HG03460 (cell line): ENCODE results near the gene GNGT2.

Experiments used
- ATAC-seq: cut with Tn5 transposase; IDR thresholded peaks from one replicate; pipeline ENCODE4 v1.9.1; 2021; ENCODE audit not compliant: unreplicated experiment

GNGT2 gene

GRCh38 chr17:49210158-49211029 lies at the start of gene GNGT2, which contains the start of gene ABI3:
Gene GNGT2, minus strand, starts transcription at chr17:49210574. Its CDS starts 3,152 bp downstream, at chr17:49207422.
Gene ABI3, plus strand, starts transcription at chr17:49210707. Its CDS starts 18 bp downstream, at chr17:49210725.
- ATAC-seq: peak; percentile 78

DNA sequence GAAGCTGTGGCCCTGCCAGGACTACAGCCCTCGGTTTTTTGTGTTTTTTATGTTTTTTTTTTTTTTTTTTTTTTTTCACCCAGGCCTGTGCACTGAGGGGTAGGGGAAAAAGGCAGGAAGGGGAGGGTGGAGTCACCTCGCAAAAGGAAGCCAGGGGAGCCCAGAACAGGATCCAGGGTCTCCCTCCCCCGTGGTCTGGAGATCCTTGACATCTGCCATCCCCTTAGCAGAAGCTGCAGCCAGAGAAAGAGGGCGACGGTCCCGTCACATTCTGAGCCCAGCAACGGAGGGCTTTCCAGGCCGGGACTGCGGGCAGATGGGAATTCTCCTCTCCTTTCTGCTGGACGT lies 49.3 kb upstream of the GNGT2 start:
- ATAC-seq: no peak

DNA sequence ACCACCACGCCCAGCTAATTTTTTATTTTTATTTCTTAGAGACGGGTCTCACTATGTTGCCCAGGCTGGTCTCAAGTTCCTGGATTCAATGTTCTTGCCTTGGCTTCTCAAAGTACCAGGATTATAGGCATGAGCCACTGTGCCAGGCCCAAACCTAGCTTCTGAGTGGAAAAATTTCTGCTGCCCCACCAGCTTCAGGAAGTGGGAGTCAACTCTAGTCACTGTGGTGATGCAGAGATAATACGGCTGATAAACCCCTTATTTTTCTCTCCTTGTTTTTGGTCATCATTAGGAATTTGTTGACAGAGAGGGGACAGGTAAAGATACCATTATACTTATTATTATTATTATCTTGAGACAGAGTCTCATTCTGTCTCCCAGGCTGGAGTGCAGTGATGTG lies 48.0 kb upstream of the GNGT2 start:
- no peak for ATAC-seq

DNA sequence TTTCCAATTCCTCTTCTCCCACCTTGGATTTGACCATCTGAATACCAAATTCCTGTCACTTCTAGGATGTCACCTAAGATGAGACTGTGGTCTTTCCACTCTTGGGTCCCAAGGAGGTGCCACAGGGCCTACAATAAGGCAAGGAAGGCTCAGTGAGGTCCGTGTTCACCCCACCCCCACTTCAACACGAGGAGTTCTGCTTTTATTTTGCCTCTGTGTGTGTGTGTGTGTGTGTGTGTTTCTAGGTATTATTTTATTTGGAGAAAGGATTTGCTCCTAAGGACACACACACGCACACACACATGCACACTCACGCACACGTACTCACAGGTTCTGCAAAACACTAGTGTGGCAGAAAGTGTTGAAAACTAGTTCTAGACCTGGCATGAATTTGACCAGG lies 44.8 kb upstream of the GNGT2 start:
- no peak for ATAC-seq

DNA sequence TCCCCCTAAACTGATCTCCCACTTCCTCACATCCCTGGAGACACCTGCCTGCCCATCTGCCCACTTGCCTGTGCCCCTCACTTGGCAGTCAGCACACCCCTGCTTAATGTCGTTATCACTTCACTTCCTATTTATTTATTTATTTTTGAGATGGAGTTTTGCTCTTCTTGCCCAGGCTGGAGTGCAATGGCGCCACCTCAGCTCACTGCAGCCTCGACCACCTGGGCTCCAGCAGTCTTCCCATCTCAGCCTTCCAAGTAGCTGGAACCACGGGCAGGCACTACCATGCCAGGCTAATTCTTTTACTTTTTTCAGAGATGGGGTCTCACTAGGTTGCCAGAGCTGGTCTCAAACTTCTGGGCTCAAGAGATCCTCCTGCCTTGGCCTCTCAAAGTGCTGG lies 43.7 kb upstream of the GNGT2 start:
- ATAC-seq: no peak

GRCh38 chr17:49252148-49252695 lies 41.8 kb upstream of the GNGT2 start:
- ATAC-seq: no peak

DNA sequence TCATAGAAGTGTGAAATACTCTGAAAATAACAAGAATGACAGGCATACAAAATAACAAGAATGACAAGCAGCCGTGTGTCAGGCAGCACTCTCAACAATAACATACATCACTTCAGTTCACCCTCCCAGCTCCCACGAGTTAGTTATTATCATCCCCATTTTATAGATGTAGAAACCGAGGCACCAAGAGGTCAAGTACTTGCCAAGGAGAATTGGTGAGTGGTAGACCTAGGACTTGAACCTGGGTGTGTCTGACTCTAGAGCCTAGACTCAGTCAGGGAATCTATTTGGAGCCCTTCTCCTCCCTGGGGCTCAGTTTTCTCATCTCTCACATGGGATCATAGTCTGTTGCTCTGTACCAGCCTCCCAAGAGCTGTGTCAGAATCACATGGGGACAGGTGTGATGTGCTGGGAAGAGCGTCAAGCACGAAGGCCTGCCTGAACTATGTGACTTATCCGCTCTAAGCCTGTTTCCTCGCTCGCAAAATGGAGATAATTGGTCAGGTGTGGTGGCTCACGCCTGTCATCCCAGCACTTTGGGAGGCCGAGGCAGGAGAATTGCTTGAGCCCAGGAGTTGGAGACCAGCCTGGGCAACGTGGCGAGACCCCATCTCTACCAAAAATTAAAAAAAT lies 39.6 kb upstream of the GNGT2 start:
- no peak for ATAC-seq

DNA sequence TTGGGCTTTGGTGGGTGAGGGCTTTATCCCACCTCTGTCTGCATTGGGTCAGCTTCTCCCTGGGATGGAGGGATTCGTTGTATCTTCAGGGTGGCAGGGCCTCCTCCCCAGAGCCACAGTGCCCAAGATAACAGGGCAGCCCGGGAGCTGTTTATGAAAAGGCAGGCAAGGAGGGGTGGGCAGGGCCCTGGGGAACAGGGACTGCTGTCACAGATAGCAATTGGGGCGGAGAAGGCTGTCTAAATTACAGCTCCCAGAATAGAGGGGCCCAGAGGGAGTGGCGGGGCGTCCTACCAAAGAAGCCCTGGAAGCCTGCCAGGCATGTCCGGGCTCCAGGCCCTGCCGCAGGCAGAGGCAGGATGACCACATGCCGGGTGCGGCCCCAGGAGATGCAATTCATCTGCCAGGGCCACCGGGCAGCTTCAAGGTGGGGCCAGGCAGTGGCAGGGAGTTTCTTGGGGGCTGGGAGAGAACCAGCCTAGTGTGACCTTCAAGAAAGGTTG lies 39.0 kb upstream of the GNGT2 start:
- no peak for ATAC-seq

- ATAC-seq: no peak
Measured at GRCh38 chr17:49247944-49248343, 37.6 kb upstream of the GNGT2 start.

DNA sequence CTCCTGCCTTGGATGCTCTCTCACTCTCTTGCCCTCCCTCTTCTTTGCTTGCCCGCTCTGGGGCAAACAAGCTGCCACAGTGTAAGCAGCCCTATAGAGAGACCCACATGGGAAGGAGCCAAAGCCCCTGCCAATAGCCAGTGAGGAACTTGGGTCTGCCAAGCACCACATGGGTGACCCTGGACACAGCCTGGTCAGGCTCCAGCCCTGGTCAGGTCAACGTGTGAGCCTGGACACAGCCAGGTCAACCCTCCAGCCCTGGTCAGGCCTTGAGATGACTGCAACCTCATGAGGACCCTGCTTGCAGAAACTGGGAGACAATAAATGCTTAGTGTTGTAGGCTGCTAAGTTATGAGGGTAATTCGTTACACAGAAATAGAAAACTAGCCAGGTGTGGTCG lies 34.5 kb upstream of the GNGT2 start:
- ATAC-seq: no peak

DNA sequence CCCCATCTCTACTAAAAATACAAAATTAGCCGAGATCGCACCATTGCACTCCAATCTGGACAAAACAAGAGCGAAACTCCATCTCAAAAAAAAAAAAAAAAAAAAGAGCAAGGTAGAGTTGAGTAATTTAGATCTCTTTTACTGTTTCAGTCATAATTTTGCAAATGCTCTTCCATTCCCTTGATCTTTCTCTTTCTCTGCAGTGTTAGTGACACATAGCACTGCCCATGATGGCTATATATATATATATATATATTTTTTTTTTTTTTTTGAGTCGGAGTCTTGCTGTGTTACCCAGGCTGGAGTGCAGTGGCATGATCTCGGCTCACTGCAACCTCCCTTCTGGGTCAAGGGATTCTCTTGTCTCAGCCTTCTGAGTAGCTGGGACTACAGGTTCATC lies 32.4 kb upstream of the GNGT2 start:
- ATAC-seq: no peak

DNA sequence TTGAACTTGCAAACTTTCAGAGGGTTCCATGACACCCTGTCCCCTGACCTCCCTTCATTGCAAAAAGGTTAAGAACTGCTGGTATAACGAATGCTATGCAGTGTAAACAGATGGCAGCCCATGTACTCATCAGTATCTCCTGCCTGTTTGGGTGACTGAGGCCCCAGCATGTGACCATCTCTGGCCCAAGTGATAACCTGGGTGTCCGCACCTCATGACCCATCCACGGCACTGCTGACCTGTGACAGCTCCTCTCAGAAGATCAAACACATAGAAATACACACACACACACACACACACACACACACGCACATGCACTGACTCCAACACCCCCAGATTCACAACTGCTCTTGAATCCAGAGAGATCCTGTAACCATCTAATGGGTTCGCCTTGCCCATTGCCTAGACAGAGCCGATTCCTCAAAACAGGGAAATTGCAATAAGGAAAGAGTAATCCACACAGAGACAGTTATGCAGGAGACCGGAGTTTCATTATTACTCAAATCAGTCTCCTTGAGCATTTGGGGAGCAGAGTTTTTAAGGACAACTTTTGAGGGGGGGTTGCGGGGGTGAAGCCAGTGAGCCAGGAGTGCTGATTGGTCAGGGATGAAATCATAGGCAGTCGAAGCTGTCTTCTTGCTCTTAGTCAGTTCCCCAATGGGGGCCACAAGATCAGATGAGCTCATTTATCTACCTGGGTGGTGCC lies 31.5 kb upstream of the GNGT2 start:
- no peak for ATAC-seq

DNA sequence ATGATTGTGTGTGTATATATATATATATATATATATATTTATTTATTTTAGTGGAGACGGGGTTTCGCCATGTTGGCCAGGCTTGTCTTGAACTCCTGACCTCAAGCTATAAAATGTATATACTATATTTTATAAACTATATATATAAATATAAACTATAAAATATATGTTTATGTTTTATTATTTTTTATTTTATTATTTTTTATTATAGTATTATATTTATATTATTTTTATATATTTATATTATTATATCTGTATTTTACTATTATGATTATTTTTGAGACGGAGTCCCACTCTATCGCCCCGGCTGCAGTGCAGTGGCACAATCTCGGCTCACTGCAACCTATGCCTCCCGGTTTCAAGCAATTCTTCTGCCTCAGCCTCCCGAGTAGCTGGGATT lies 30.7 kb upstream of the GNGT2 start:
- no peak for ATAC-seq

DNA sequence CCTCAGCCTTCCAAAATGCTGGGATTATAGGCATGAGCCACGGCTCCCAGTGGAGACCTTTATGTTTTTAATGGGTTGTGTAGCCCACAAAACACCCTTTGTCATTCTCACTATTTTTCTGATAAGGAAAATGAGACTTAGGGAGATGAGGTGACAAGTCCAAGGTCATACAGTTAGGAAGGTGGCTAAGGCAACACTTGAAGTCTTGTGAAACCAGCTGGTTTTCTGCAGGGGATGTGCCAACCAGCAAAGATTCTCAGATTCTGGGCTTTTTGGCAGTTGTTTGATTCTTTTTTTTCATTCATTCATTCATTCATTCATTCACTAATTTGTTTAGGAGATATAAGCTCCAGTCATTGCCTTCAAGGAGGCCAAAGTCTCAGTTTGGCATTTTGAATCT lies 30.2 kb upstream of the GNGT2 start:
- no peak for ATAC-seq

GRCh38 chr17:49239963-49240362 lies 29.6 kb upstream of the GNGT2 start:
- ATAC-seq: no peak

- no peak for ATAC-seq
Measured at GRCh38 chr17:49235896-49236295, 25.5 kb upstream of the GNGT2 start.

DNA sequence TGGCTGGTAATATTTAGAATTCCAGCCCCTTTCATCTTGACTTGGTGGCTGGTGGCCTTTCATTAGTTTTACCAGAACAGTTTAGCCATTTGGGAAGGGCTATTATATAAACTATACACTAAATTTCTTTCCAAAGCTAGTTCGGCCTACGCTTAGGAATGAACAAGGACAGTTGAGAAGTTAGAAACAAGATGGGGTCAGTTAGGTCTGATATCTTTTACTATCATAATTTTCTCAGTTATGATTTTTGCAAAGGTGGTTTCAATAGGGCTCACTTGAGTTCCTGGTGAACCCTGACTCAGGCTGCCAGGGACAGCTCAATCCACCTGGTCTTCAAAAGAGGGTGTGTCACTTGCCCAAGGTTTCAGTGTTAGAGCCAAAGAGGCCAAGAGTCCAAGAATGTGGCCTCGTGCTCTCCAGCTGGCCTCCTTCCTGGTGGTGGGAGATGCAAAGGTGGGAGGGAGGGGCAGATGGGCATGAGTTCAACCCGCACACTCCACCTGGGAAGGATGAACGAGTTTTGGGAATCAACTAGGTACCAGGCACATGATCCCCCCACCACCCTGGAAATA lies 24.2 kb upstream of the GNGT2 start:
- no peak for ATAC-seq

DNA sequence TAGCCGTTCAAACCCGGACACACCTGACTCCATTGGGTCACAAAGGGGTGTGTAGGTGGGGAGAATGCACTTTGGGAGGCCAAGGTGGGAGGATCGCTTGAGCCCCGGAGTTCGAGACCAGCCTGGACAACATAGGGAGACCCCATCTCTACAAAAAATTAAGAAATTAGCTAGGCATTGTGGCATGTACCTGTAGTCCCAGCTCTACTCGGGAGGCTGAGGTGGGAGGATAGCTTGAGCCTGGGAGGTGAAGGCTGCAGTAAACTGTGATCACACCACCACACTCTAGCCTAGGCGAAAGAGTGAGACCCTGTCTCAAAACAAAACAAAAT lies 21.2 kb upstream of the GNGT2 start:
- ATAC-seq: no peak

DNA sequence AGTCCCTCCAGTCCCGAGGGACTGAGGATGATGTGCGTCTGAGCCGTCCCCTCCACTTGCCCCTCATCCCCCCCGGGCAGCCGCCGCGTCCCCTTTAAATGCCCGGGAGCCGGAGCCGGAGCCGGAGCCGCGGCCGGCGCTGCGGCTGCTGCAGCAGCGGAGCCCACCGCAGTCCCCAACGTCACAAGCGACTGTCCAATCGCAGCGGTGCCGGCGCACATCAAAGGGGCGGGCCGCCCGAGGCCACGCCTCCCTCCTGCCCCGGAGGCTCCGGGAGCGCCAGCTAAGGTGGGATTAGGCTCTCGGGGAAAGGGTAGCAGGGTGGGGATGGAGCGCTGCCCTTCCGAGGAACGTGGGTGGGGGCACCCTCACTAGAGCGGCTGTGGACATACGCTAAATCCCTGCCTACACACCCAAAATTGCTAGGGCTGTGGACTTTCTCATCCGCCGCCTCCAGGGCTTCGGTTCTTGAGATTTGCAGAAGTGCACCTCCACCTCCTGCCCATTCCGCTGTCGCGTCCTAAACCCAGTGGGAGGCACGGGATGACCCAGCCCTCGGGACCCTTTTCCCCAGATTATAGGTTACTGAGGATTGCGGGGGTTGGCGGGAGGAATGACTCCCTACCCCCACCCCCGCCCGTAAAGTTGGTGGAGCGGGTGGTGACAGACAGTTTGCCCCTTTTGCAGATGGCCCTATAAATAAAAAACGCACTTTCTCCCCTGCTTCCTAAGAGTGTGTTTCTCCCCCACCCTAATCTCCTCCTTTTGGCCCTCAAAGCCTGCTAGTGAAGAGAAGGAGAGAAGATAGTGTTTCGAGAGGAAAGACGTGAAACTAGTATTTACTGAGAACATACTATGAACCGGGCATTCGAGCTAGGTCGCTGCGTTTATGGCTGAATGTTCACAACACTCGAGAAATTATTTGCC lies 20.5 kb upstream of the GNGT2 start, which contains the start of gene PHOSPHO1:
PHOSPHO1 (minus strand) TSS at position 152 of the 927 bp plus-strand sequence. CDS start 4,096 bp downstream, outside the sequence.
- peak; percentile 81 for ATAC-seq
